OCI-M2 (cell line): ENCODE results near the gene FOXK2.

Source experiments
- DNase-seq: peaks from one replicate; lab custom pipeline; 2025; ENCODE audit not compliant: unreplicated experiment; lab: John Stamatoyannopoulos, UW

FOXK2 gene

DNA sequence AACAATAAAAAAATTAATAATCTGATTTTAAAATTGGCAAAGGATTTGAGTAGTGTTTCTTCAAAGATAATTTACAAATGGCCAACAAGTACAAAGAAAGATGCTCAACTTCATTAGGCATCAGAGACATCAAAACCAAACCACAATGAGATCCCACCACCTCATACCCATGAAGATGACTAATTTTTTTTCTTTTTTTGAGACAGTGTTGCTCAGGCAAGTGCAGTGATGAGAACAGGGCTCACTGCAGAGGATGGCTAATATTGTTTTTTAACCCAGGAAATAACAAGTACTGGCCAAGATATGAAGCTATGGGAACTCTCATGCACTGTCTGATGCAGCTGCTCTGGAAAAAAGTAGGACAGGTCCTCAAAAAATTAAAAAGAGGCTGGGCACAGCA lies 113.8 kb downstream of the FOXK2 start:
- DNase-seq = no peak

DNA sequence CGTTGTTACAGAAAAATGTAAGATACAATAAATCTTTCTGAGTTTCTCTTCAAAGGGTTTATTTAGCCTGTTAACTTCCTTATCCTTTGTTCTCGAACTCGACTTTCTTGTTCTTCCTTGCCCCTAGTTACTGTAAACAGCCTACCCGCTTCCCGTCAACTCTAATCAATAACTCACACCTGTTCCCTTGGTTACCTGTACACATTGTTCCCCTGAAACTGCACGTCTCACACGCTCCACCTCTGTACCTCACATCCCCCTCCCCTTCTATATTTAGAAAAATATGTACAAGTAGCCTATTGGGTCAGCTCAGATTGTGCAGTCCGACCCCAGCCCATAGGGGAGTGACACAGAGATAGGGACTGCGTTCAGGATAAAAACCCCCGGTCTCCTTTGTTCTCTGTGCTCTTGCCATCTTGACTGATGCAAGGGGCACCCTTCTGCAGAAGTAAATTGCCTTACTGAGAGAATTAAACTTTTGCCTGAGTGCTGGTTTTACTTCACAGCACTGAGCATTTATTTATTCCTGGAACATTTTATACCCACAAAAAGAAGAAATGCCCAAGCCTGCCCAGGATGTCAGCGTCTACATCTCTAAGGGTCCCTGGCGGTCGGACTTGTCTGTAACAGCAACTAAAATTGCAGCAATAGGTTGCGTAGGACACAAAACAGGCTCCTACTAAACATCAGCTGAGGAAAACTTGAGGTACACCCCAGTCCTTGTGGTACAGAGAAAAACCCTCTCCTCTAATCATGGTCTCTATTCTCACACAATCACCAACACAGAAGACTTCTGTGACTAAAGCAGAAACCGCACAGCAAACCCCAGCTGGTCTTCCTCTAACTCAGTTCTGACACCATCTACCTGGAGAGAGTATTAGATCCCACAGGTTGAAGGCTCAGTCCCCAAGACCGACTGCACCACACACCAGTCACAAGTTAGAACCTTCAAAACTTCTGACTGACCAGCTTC lies 117.4 kb downstream of the FOXK2 start:
- no peak for DNase-seq

DNA sequence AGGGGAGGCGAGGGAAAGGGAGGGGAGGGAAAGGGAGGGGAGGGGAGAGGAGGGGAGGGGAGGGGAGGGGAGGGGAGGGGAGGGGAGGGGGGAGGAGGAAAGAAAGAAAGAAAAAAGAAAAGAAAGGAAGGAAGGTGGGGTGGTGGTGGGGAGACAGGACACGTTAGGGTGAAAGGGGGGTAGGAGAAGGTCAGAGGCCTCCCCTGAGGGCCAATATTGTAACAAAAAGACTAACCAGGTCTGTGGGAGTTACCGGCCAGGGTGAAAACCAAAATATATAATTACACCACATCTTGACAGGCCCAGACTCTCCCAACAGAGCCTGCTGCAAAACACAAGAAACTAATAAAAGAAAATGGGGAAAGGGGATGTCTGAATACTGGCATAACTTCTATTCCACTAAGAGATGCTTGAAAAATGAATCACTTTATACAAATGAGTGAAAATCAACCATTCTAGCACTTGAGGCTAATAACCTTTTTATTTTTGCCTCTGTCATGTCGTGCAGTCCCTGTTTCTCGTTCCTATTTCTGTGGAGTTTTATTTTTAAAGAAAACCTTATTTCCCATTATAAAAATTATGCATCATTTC lies 118.7 kb downstream of the FOXK2 start:
- no peak for DNase-seq

DNA sequence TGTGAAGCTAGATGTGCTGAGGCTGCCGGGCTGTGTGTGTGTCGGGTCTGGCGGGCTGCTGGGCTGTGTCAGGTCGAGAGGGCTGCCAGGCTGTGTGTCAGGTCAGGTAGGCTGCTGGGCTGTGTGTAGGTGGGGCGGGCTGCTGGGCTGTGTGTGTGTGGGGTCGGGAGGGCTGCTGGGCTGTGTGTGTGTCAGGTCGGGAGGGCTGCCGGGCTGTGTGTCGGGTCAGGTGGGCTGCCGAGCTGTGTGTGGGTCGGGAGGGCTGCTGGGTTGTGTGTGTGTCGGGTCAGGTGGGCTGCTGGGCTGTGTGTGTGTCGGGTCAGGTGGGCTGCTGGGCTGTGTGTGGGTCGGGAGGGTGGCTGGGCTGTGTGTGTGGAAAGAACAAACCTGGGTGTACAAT lies 120.1 kb downstream of the FOXK2 start:
- DNase-seq = no peak

DNA sequence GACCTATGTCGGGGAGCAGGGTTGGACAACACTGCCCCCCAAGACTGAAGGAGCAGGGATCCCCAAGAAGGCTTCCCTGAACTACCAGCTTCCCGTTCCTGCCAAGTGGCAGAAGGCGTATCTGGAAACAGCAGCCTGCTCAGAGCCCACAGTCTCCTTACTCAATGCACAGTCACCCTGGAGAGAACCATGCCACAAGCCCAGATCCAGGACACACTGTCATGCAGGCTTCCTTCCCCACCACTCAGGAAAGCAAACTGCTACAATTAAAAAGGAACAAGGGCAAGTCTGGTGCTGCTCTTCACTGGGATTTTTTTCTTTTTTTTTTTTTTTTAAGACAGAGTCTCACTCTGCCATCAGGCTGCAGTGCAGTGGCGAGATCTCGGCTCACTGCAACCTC lies 120.5 kb downstream of the FOXK2 start:
- DNase-seq = no peak

DNA sequence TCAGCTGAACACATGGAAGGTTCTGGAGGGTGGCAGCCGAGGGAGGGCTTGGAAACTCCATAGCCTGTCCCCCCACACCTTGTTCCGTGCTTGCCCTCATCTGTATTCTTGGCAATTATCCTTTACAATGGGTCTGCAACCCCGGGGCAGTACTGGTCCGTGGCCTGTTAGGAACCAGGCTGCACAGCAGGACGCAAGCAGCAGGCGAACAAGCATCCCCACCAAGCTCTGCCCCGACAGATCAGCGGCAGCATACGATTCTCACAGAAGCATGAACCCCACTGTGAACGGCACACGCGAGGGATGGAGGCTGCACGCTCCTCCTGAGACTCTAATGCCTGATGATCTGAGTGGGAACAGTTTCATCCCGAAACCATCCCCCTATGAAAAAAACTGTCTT lies 122.5 kb downstream of the FOXK2 start:
- no peak for DNase-seq

DNA sequence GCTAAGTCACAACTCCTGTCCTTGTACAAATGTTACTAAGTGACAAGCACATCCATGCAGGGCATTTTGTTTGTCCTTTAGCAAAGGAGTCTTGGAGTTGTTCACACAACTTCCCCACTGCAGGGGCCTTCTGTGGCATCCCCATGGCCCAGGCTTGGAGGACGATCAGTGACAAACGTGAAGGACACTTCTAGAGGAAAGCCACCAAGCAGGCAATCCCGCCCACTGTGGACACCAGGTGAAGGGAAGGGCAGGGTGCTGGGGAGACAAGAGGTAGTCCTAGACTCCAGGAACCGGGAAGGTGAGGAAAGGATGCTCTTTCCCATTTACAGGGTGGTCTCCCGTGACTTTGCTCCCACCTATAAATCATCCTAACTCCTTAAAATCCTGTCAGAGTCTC lies 124.6 kb downstream of the FOXK2 start:
- no peak for DNase-seq

DNA sequence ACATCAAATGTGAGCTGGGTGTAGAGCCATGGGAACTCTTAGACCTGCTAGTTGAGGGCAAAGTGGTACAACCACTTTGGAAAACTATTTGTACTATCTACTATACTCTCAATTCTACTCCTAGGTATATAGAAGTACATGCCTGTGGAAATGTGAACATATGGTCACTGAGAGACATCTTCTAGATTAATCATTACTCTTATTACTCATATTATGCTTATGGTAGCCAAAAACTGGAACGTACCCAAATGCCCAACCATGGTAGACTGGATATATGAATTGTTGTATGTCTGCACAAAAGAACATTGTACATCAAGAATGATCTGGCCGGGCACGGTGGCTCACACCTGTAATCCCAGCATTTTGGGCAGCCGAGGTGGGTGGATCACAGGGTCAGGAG lies 126.0 kb downstream of the FOXK2 start:
- no peak for DNase-seq

DNA sequence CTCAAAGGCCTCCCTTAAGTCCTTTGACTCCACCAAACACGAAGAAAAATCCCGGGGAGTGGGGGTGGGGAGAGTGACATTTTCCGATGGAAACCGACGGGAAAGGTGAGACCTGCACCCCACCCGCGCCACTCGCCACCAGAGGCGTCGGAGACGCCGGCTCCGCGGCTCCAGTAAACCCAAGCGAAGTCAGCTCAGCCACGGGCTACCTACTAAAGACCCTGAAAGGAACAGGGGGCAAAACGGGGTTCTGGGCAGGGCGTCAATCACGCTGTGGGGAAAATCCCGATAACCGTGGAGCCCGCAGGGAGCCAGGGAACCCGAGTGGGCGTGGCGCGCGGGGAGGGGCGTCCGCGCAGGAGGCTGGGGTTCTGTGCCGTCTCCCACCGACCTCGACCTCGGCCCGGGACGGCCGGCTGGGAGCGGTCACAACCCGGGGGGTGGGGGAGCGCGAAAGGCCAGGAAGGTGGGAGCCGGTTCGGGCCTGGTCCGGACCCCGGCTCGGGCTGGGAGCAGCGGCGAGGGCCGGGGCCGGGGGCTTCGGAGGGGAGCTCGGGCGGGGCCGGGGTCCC lies 128.1 kb downstream of the FOXK2 start:
- DNase-seq = no peak

DNA sequence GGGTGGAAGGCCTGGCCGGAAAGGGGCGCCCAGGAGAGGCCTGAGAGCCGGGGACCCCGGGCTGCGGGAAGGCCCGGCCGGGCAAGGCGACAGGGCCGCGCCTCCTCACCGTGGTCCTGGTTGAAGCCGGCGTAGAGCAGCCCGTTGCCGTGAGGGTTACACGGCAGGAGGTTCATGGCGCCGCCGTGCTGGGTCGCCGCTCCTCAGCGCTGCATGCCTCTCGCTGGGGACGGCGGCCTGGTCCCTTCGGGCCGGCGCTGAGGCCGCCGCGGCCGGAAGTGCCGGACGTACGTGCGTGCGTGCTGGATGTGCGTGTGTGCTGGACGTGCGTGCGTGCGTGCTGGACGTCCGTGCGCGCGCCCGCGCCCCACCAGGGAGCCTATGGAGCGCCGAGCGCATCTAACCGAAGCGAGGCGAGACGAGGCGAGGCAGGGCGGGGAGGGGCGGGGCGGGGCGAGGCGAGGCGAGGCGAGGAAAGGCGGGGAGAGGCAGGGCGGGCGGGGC lies 128.7 kb downstream of the FOXK2 start, which contains the start of gene WDR45B:
Gene WDR45B, minus strand, starts transcription at position 280 of the 504 bp plus-strand sequence. Its CDS starts 104 bp downstream, at position 176.
- DNase-seq = no peak

DNA sequence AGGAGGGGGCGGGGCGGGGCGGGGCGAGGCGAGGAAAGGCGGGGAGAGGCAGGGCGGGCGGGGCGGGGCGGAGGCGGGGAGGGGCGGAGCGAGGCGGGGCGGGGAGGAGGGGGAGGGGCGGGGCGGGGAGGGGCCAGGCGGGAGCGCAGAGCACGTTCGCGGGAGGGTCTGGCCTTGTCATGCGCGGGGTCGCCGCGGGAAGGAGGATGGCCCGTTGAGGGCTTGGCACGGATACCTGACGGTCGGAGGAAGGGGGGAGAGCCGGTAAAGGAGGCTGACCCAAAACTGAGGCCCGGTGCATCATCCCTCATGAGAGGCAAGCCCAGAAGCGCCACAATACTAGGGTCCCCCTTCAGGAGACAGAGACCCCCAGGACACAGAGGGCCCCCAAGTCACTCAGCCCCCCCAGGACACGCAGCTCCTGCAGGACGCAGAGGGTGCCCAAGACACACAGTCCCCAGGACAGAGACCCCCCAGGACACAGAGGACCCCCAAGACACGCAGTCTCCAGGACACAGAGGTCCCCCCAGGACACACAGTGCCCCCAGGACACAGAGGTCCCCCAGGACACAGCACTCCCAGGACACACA lies 129.3 kb downstream of the FOXK2 start:
- DNase-seq = no peak

DNA sequence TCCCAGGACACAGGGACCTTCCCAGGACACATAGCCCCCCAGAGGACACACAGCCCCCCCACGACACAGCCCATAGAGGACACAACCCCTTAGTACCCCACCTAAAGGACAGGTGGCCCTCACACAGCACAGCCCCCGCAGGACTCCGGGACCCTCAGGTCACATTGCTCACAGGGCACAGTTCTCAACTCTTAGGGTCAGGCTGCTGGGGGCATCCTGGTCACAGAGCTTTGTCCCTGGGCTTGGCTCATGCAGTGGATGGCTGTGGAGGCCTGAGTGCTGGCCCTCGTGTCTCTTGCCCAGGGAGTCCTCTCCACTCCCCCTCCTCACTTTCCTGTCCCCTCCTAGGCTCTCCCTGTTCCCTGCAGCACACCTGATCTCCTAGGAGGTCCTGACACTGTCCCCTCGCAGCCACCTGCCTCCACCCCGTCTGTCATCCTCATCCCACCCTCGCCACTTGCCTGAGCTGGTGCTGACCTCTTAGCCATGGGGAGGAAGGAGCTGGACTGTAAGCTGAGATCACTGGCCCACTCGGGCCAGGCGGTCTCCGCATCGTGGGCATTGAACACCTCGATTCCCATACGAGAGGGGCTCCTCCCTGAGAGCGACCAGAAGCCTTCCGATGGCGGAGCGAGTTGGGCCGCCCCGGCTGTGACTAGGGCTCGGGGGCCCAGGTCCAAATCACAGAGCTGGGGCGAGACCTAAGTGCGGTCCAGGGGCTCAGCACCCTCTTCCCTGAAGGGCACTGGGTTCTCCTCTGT lies 130.1 kb downstream of the FOXK2 start:
- DNase-seq = no peak

DNA sequence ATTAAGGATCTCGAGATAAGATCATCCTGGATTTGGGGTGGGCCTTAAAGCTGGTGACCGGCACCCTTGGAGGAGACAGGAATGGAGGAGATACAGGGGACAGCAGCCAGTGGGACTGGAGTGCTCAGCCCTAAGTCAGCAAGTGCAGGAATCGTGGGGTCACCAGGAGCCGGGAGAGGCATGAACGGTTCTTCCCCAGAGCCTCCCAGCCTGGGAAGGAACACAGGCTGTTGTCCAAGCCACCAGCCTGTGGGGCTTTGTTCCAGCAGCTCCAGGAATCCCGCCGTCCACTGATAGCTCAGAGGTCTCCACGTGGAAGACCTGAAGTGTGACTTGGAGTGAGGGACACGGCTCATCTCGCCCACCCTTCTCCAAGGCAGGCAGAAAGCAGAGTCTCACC lies 131.2 kb downstream of the FOXK2 start:
- DNase-seq = no peak

DNA sequence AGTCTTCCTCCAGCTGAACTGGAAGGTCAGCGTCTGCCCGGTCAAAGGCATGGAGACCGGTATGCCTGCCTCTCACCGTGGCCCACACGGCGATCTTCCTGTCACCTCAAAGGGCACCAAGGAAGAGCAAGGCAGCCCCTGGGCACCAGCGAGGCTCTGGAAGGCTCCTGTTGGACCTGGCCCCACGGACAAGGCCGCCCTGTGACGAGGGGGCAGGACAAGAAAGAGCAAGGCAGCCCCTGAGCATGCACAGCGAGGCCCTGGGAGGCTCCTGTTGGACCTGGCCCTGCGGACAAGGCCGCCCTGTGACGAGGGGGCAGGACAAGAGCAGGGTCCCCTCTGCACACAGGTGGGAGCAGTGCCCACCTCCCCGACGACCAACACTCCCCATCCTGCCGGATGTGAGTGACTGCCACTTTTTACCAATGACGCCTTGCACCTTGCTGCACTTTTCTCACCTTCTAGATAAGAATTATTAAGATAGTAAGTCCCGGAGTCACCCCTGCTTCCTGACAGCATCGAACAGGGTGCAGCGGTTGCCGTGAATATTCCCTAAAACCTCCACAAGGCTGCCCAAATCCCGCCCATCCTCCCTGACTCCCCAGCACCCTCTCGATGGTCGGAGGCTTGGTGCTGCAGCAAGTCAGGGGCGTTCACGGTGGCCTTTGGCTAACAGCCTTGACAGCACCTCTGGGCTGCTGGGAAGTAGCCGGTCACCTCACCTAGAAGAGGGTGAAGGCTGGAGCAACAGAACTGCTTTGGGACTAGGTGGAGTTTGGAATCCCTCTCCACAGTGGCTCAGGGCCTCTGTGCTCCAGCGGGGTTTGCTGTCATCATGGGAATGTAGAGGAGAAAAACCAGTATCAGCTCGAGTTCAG lies 134.4 kb downstream of the FOXK2 start:
- DNase-seq = no peak
